8988T (cell line): ENCODE results near the gene SVBP.

ENCODE experiments used
- DNase-seq: peaks from one replicate; pipeline ENCODE4 v3.0.0; 2011

Gene SVBP

DNA sequence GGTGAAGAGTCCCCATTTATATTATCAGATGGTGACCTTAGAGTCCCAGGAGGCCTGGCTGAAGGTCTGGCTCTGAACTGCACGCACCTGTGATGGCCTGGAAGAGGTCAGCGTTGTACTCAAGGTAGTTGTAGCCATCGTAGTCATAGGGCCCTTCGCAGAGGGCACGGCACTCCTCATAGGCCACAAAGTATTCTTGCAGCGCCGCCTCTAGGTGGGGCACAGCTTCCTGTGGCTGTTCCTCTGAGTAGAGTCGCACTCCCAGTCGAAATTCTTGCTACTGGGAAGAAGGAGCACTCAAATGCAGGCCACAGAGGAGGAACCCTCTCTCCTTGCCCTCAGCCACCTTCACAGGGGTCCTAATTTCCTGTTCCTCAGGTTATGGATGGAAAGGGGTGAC is 58.1 kb downstream of the SVBP start:
- DNase-seq = no peak

- DNase-seq = no peak
Observed at GRCh38 chr1:42758641-42759040, 58.6 kb downstream of the SVBP start.

DNA sequence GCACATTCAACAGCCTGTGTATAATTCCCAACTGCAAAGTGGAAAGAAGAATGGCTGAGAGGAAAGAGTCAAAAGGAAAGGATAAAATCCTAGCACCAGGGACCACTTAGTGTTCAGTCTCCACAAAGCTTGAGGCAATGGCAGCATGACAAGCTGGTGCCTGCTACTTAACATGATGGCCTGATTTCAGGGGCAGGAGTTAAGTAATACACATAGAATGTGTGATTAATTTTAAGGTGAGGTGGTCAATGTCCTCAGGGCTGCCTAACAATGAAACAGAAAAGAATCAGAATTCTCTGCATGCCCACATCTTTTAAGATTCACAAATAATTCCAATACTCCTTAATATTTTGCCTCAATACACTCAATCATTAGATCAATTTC is 59.3 kb downstream of the SVBP start:
- no peak for DNase-seq
